OCI-M1 (cell line): ENCODE data around the gene SGK1.
"Not testable (repeated sequence)": the region's sequence is repeated elsewhere in the genome, so short reads cannot be mapped to it uniquely, and the experiment has no call there.

Experiments used
- DNase-seq: peaks from one replicate; lab custom pipeline; 2025; lab: John Stamatoyannopoulos, UW

SGK1 gene

DNA sequence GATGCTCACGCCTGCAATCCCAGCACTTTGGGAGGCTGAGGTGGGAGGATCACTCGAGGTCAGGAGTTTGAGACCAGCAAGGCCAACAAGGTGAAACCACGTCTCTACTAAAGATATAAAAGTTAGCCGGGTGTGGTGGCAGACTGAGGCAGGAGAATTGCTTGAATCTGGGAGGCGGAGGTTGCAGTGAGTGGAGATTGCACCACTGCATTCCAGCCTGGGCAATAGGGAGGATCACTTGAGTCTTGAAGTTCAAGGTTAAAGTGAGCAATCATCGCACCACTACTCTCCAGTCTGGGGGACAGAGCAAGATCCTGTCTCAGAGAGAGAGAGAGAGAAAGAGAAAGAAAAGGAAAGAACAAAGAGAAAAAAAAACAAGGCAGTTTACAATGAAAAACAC is 13.5 kb downstream of the SGK1 start:
- not testable (repeated sequence) for DNase-seq

DNA sequence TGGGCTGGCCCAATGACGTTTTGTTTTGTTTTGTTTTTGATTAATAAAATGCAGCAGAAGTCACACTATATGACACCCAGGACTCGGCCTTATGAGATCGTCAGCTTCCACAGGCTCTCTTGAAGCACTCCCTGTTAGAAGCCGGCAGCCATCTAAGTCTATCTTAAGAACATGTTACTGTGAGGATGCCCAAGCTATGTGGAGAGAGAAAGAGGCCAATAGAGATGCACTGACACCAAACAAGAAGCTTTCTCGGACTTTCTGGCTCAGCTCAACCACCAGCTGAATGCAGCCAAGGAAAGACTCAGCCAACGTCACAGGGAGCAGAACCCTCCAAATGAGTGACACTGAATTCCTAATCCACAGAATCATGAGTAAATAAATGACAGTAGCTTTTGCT is 14.0 kb downstream of the SGK1 start:
- no peak for DNase-seq

DNA sequence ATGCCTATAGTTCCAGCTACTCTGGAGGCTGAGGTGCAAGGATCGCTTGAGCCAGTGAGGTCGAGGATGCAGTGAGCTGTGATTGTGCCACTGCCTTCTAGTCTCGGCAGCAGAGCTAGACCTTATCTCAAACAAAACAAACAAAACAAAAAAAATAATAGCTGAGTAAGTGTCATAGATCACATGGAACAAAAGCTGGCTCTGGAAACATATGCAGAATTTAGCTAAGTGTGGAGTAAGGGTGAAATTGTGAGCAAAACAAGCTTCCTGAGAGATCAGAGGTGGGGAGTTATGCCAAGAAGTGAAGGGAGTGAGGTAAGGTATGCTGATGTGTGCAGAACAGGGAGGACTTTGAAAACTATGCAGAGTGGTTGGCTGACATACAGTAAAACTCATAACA is 18.7 kb downstream of the SGK1 start:
- DNase-seq = peak; percentile 17

DNA sequence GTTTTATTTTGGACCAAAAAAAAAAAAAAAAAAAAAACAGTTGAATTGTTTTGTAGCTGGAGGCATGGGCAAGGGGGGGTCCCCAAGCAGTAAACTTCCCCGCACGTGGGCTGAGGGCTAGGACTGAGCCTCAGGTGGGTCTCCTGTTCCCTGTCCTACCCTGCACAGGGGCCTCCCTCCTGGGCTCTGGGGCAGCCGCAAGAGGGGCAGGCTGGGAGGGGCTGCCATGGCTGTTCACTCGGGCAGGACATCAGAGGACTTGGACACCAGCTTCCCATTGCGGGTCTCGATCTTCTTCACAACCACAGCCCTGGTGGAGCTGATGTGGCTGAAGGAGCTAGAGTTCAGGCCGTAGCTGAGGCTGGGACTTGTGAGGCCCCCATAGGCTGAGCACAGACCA is 21.1 kb downstream of the SGK1 start:
- DNase-seq = no peak

DNA sequence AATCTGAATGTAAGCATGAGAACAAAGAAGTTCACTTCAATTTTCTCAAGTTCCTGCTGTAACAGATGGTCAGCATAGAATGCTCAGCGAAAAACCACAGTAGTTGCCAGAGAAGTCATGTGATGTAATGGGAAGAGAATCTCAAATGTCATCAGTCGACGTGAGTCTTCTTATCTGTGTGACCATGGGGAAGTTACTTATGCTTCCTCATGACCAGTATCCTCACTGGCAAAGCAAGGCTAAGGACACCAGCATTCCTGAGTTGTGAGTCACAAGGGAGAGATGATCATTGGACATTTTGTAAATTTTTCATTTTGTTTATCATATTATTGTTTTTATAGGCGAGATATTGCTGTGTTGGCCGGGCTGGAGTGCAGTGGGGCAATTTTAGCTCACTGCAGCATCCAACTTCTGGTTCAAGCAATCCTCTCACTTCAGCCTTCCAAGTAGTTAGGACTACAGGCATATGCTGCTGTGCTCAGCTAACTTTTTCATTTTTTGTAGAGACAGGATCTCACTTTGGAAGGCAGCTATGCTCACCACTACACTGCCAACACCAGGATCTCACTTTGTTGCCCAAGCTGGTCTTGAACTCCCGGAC is 21.9 kb downstream of the SGK1 start:
- DNase-seq = peak; percentile 97

DNA sequence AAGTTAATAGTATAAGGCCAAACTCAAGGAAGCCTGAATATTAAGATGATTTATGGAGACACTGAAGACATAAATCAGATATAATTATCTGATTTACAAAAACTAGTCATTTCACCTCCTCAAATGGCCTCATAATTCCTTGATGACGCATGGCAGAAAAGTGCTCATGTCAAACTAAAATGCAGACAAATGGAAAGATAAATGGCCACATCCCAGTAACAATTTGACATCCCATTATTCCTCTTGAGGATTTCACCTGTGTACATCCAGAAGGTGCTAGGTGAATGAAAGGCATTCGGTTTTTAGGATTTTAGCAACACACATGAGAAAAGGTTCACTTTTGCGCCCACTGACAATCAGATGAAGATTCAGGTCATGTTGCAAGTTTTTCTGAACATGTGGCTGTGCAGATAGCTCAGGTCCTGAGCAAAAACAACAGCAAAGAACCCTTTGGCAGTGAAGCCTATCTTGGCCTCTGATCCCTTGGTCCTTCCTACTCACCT is 24.2 kb downstream of the SGK1 start:
- no peak for DNase-seq

DNA sequence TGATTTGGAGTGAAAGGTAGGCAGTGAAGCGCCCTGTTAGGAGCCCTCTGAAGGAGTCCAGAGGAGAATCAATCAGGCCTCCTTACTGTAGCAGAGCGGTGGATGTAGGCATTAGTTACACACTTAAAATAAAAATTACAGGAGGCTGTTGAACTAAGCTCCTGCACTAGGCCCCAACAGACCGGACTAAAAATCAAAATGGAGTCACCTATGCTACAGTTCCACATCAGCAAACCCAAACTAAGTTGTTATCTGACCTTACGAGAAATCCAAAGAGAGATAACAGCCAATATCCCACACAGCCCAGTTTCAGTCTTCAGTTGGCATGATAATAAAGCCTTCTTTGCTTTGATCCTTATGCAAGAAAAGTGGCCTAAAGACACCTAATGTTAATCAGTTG is 26.8 kb downstream of the SGK1 start:
- no peak for DNase-seq

DNA sequence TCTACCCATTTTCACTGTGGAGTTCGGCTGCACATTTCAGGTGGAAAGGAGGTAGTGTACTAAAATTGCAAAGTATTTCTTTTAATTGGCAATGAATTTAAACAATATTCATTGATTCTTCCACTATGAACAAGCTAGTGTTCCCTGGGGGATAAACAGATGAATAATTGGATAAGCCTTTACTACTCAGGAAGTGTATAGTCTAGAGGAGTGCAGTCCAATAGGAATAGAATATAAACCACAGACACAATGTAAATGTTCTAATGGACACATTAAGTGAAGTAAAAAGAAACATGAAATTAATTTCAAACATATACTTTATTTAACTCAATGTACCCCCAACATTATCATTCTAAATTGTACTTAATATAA is 28.7 kb downstream of the SGK1 start:
- no peak for DNase-seq

DNA sequence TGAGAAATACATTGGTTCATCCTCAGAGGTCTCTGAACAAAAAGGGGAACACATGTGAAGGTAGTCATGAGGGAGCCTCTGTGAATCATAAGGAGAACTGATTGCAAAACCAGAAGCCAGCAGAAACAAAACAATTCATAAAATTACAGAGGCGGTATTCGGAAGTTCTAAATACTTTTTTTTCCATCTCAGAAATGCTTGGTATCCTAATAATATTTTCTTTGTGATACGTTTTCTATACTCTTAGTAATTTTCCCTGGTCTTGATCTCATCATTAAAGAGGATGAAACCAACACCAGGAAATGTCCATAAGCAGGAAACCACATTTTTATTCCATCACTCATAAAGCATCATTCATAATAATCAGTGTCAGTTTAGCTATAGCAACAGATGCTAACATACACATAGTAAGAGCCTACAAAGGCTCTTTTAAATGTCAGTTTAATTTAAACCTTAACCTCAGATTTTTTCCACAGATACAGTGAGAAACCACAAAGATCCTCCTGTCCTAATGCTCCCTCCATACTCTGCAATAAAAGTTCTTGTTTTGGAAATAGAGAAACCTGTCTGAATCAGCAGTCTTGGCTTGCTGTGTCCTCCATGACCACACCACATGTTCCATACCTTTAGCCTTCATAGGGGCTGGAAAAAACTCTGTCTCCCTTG is 29.2 kb downstream of the SGK1 start:
- peak; percentile 63 for DNase-seq

DNA sequence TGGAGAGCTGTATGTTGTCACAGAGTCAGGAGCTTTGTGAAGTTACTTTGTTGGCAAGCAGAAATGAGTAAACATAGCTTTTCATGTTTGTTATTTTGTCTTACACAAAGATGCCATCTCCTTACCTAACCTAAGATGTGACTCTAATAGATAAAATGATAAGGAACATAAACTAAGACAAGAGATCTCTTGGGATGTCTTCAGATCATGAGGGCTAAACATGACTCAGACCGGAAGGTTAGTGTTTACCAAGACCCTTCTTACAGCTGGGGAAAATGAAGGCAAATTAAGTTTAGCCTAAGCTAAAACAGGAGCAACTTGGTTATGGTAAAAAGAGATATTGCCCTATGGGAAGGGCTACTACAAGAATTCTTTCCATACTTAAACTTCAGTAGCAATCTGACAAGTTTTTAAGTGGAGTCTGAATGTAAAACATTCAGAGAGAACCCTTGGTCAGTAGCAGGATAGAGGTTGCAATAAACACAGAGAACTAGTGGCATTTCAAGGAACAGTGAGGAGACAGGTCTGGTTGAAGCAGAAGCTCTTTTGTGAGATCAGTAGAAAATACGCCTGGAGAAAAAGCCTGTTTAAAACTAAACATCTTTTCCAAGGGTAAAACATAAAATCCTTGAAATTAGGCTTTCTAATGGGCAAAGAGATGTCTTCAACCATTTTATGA is 29.9 kb downstream of the SGK1 start:
- DNase-seq = no peak

DNA sequence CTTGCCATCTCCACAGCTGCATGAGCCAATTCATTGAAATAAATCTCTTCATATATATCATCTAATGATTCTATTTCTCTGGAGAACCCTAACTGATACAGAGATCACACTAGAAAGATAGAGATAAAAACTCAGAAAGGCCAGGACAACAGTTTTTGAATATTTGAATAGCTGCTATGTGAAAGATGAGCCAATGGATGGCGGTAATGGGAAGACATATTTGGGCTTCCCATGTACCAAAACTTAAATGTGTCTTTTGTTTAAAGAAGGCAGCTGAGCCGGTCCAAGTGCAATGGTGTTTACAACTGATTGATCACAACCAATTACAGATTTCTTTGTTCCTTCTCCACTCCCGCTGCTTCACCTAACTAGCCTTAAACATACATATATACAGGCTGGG is 35.1 kb downstream of the SGK1 start:
- DNase-seq = peak; percentile 30

DNA sequence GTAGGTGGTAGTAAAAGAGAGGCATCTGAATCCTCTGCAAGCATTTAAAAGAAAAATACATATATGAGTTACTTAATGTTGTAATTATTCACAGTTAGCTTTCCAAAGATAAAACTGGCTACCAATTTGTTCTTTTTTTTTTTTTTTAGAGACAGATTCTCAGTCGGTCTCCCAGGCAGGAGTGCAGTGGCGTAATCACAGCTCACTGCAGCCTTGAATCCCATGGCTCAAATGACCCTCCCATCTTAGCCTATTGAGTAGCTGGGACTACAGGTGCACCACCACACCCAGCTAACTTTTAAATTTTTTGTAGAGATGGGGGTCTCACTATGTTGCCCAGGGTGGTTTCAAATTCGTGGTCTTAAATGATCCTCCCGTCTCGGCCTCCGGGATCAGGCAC is 36.5 kb downstream of the SGK1 start:
- no peak for DNase-seq

DNA sequence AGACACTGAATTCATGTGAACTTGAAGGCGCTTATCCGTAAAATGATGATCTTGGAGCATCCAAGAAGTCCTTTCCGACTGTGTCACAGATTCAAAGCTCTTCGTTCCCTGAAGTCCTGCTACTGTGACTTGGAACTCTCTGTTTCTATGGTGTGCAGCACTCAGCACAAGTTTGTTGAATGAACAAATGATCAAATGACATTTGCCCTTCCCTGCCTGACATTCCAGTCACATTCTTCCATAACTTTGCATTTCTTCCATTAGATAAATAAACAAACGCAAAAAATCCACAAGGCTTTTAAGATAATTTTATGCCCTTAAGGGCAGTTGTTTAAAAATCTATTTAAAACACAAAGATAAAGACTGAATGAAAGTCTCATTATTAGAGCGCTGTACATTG is 39.9 kb downstream of the SGK1 start:
- DNase-seq = no peak

DNA sequence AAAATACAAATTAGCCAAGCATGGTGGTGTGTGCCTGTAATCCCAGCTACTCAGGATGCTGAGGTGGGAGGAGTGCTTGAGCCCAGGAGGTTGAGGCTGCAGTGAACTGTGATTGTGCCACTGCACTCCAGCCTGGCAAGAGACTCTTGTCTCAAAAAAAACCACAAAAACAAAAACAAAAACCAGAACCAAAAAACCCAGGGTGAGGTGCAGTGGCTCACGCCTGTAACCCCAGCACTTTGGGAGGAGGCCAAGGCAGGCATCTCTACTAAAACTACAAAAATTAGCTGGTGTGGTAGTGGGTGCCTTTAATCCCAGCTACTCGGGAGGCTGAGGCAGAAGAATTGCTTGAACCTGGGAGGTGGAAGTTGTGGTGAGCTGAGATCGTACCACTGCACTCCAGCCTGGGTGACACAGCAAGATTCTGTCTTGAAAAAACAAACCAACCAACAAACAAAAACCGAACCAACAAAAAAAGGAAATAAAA is 41.0 kb downstream of the SGK1 start:
- peak; percentile 45 for DNase-seq

DNA sequence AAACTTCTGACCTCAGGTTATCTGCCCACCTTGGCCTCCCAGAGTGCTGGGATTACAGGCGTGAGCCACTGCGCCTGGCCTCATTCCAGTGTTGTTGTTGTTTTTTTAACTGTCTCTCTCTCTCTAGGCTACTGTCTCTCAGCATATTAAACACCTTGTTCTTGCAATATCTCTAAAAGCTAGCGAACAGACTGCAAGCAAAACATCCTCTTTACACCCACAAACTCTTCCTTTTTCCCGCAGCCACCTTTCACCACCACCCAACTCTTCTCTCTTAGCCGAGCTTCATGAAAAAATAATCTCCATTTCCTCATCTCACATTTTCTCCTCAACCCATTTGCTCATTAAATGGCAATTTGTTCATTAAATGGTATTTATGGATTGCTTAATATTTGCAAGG is 45.5 kb downstream of the SGK1 start:
- DNase-seq = no peak

DNA sequence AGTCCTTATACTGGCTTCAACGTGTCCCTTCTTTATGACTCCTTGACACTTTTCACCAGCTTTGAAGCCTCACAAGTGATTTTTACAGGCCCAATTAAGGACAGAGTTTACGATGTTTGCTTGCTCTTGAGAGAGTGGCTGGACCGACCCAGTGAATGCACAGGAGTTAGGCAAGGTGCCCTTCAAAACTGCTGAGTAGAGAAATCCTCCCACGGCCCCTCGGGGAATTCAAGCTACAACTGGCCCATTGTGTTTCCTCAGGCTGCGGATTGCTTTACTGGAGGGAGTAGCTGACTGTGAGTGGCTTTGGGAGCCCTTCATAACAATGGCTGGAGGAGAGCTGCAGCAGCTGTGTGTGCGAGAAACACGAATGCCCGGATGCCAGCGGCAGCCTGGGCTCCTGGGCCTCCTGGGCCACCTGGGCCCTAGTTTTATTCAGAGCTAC is 50.0 kb downstream of the SGK1 start:
- no peak for DNase-seq

DNA sequence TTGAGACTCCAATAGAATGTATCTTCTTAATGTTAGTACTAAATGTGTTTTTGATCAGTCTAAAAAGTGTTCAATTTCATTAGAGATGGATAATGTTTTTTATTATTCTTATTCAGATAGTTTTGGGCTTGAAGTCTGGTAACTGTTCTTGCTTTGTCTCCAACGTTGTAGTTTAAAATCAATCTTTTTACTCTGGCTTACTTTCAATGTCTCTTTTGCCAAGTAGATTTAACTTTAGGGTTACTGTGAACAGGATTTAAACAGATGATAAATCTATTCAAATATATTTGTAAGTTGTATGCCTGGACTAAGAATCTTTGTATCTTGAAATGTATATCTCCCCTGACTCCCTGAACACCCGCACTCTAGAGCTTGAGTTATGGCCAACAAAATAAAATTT is 51.1 kb downstream of the SGK1 start:
- no peak for DNase-seq

DNA sequence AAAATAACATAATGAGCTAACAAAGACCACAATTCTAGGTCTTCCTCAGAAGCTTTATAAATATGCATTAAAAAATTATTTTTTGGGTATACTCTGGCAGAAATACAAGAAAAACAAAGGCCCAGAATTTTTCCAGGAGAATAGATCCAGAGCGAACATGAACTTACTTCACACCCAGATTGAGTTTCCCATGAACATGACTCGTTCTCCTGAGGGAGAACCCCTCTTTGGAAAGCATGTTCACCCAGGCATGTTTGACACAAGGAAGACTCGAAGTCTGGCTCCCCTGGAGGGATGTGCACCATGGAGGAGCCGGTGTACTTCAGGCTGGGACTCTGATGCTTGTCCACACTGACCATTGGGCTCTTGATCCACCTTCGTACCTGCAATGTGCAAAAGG is 56.1 kb downstream of the SGK1 start:
- DNase-seq = no peak

DNA sequence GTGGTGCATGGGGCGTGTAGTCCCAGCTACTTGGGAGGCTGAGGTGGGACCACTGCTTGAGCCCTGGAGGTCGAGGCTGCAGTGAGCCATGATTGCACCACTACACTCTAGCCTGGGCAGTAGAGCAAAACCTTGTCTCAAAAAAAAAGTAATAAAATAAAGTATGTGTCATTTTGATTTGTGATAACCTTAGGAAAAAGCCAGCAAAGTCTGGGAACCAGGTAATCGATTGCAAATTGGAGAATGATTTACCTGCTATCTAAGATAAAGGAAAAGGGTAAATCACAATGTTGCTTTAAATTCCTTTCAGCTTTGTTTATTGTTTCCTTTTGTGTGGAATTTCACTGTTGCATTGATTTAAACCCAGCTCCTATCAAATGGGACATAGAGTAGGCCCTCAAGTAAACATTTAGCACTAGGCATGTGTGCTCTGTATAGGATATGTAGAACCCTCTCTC is 59.0 kb downstream of the SGK1 start:
- DNase-seq = no peak

DNA sequence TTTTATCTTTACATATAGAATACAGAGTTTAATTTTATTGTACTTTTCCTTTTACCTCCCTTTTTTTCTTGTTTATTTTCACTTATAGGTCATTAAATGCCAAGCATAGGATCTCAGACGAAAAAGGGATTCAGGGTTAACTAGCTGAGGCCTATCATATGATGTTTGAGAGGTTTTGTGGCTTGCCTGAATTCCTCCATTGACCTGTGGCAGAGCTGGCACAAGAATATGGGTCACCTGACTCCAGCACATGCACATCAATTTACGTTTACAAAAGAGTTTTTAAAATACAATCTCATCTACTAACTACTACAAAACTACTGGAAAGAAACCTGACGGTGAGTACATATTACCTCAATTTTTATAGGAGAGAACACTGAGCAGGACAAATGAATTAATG is 60.4 kb downstream of the SGK1 start:
- DNase-seq = no peak

DNA sequence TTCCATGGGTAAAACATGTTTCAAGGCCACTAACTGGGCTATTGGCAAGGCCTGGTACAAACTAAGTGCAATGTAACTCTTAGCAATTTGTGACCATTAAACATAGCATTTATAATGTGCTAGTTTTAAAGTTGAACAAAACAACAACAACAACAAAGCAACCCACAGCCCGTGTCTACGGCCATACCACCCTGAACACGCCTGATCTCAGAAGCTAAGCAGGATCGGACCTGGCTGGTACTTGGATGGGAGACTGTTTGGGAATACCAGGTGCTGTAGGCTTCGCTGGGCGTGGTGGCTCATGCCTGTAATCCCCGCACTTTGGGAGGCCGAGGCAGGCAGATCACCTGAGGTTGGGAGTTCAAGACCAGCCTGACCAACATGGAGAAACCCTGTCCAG is 61.0 kb downstream of the SGK1 start:
- no peak for DNase-seq

DNA sequence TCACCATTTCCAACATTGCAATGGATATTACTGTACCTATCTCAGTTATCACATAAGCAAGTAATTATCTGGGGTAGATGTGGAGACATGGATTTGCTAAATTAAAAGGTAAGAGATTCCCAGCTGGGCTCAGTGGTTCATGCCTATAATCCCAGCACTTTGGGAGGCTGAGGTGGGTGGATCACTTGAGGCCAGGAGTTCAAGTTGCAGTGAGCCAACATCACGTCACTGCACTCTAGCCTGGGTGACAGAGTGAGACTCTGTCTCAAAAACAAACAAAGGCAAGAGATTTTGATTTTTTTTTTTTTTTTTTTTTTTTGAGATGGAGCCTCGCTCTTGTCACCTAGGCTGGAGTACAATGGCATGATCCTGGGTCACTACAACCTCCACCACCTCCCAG is 62.6 kb downstream of the SGK1 start:
- not testable (repeated sequence) for DNase-seq

DNA sequence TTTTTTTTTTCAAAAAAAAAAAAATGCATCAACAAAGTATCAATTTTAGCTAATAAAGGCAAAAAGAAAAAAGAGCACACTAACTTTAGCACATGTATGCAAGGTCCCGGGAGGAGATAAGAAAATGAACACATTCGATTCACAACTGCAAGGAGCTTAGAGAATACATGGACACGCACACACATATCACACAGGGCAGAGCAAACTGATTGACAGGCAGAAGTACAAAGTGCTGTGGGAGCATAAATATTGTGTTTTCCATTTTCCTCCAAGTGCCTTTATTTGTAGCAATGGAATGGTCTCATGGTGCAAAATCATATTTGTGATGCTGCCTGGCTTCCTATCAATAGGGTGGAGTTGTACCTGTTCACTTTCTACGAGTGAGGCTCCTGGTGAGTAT is 63.8 kb downstream of the SGK1 start:
- DNase-seq = no peak
